NCI-H774 (cell line): Measurements from ENCODE around the gene ZNF185.

Experiments
- DNase-seq: peaks from one replicate; lab custom pipeline; 2025; lab: John Stamatoyannopoulos, UW

The ZNF185 gene

DNA sequence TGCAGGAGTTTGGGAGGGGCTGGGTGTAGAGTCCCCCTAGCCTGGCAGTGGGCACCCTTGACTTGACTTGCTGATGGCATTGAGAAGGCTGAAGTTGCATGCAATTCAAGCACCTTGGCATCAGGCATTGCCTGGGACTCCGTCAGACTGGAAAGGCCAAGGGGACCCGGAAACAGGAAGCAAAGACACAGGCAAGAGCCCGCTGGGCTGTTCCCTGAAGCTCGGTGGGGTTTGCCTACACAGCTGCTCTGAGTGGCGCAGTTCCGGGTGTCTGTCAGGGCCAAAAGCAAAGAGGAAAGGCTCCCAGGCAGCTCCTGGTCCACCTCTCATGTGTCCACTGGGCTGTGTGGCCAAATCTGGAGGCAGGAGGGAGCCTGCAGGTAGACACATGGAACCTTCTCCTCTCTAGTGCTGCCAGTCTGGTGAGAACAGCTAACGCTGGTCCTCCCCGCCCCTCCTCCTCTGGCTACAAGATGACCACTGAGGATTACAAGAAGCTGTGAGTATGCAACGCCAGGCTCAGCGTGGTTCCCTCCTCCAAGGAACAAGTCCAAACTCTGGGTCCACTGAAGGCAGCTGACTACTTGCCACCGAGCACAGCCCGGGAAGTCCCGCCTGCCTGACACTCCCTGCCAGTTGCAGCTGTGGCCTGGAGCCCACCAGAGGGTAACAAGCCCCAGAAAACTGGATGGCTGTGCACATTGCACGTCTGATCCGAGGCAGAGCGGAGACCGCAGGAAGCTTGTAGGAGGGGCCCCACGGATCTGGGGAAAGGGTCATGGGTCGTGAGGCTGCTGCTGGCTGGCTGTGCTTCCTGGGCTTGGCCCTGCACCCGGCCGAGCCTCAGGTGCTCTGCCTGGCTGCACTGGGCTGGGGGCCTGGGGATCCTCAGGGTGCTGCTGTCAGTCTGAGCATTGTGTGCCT, 20.1 kb downstream of the ZNF185 start:
- no peak for DNase-seq

DNA sequence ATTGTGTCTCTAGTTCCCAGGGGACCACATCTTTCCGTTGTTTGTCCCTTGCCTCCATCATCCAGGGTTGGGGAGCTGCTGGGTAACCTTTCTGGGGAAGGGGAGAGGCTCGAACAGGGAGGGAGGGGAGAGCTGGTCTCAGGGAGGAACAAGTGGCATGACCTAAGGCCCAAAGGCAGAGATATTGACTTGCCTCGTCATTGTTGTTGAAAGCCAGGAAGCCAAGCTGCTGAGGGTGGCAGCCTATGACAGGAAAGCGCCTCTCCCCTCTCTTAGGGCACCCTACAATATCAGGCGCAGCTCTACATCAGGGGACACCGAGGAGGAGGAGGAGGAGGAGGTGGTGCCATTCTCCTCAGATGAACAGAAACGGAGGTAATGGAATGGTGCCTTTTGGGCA, 20.8 kb downstream of the ZNF185 start:
- no peak for DNase-seq

DNA sequence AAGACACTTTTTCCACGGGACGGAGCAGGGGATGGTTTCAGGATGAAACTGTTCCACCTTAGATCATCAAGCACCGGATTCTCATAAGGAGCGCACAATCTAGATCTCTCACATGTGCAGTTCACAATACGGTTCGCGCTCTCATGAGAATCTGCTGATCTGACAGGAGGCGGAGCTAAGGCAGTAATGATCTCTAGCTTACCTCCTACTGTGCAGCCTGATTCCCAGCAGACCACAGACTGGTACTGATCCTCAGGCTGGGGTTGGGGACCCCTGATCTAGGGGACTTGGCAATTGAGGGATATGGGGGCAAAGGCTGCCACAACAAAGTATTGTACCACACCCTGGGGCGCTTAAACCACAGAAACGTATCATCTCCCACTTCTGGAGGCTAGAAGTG, 25.7 kb downstream of the ZNF185 start:
- no peak for DNase-seq

DNA sequence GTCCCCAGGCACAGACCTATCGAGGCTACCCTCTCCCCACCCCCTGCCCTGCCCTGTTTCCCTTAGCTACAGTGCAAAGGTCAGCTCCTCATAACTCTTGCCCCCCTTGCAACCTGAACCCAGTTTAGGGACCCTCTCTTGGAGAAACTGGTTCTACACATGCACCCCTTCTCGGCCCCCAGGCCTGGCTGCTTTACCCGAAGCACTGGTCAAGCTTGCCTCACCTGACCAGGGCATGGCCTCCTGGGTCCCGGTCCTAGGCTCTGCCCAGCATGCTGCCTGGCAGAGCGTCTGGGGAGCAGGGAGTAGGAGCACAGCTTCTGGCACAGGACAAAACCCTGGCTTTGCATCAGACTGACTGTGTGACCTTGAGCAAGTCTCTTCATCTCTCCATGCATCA, 28.0 kb downstream of the ZNF185 start:
- no peak for DNase-seq

DNA sequence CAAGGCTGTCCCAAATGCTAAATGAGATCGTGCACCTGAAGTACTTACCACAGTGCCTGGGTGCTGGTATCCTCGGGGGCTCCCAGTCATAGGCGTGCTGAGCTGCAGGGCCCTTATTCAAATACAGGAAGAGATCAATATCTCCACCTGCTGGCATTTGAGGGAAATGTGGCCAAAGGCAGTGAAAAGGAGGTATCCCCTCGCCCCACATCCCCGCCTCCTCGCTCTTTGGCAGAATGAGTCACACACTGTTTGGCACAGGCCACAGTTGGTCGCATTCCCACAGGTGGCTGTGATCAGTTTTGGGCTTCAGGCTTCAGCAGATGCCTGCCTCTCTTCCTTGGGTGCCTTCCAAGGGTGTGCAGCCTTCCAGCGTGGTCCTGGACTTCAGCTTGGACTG, 28.4 kb downstream of the ZNF185 start:
- DNase-seq = peak; percentile 18

DNA sequence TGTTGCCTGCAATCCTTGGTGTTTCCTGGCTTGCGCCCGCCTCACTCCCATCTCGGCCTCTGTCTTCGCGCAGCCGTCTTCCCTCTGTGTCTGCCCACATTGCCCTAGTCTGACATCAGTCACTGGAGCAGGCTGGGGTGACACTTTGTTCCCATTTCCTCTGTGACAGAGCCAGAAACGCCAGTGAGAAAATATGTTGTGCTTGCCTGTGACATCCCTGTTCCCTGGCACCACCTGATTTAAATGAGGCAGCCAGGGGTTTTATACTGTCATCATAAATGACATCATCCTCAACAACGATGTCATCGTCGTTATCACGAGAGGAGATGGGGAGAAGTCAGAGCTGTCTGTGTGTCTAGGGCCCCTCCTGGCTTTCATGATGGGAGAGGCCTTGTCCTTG, 29.1 kb downstream of the ZNF185 start:
- no peak for DNase-seq

DNA sequence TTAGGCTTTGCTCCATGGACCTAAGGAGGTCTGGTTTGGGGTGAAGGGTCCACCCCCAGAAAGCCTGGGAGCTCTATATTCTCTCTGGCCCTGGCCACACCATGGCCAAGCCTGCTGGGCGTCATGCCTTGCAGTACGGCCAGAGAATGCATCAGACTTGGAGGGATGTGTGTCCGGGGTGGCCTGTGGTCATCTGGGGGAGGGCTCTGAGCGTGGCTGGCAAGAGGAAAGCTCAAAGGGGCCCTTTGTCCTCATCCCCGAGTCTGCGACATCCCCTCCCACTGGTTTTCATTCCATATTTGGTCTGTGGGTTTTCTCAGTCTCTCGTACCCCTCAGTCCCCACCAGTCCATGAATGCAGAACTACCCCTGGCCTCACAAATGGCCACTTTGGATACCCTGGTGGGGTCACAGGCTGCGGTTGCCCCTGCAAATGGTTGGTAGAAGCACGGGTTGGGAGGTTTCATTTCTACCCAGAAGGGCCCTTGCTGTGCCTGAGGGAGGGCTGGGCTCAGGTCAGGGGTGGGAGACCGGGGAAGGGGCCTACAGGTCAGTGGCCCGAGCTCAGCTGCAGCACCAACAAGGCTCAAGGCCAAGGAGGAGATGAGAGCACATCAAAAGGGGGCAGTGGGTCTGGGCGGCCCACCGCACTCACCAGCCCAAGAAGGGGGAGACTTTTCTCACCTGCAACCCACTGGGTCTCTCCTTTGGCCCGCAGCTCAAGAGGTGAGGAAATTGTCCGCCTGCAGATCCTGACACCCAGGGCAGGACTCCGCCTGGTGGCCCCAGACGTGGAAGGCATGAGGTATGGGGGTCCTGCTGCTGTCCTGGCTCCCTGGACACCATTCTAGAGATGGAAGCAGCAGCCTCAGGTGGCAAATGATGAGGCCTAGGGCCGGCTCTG, 30.2 kb downstream of the ZNF185 start:
- no peak for DNase-seq

DNA sequence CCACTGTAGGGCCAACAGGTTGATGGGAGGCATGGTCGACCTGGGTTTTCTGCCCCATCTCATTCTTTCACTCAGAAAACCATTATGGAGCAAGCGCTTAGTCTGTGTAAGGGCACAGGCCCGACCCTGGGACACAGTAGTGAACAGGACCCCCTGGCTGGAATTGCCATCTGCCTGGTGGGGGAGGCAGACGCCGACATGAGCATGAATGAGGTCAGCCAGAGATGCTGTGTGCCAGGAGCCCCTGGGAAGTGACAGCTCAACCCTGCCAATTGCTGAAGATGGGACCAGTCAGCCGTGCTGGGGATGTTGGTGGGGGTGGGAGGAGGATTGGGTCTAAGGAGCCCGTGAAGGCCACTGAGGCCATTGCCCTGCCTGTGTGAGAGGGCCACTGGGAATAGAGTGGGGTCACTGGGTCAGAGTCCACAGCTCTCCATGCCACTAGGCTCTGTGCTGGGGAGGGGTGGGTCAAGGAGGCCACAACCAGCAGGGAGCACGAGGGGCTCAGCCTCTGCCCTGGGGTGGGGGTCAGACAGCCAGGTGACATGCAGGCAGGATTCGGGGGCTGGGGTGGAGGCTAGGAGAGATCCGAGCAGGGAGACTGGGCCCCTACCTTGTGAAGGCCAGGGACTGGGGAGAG, 31.0 kb downstream of the ZNF185 start:
- DNase-seq = no peak

DNA sequence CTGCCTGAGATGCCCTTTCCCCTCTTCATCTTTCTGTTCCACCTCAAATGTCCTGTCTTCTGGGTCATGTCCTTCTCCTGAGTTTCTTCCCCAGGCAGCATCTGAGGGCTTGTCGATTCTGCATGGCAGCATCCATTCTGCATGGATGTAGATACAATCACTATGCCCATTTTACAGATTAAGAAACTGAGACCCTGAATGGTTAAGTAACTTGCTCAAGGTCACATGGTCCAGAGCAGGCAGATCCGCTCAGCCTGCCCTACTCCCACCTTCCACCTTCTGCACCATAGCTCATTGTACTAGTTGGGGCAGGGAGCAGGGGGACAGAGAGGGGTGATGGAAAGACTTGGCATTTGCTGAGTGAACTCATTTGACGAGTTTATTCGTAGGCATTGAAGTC, 32.0 kb downstream of the ZNF185 start:
- no peak for DNase-seq

DNA sequence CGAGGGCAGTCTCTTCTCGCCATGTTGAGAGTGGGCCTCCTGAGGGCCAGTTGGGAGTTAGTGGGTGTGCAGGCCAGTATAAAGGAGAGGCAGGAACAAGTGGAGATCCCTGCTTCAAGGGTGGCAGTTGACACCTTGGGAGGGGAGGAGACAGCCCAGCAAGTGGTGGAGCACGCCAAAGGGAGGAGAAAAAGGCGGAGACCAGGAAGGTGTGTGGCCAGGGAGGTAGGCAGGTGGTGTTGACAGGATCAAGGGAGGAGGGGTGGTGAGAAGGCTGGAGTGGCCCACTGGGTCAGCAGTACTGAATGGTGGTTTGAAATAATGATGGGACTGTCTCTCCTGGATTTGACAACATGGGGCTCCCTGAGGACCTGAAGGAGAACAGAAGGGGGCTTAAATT, 32.6 kb downstream of the ZNF185 start:
- no peak for DNase-seq

DNA sequence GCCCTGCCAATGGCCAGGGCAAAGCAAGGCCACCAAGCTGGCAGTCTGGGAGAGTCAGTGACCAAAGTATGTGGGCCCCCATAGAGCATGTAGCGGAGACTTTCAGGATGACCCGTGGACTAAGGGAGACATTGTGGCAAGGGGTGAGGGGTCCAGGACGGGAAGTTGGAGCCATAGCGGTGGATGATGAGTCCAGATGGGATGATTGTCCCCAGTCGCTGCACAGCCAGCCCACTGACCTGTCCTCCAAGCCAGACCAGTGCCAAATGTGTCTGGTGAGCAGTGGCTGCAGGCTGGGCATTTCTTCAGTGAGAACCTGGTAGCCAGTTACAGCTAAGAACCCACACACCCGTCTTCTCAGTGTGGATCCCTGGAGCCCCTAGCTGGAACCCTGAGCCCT, 34.3 kb downstream of the ZNF185 start:
- no peak for DNase-seq

DNA sequence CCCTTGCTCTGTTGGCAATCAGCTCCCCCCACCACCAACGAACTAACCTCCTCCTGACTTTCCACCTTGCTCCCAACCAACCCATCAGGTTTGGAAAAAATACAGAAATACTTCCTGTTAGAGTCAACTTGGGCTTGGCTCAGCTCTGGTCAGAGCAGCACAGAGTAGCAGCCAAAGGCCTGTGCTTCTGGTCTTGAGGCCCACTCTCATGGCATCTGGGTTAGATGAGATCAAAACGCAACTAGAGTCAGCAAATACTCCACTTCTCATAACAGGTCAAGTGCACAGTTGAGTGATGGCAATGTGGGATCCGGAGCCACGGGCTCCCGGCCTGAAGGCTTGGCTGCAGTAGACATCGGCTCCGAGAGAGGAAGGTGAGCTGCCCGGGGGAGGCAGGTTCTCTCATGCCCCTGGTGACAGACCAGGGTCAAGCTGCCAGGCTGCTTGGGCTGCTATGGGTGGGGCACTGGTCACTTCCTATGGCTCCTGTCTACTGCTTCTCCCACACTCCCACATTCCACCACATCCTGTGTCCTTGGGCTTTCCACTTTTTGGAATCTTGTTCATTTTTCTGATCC, 34.8 kb downstream of the ZNF185 start:
- no peak for DNase-seq

DNA sequence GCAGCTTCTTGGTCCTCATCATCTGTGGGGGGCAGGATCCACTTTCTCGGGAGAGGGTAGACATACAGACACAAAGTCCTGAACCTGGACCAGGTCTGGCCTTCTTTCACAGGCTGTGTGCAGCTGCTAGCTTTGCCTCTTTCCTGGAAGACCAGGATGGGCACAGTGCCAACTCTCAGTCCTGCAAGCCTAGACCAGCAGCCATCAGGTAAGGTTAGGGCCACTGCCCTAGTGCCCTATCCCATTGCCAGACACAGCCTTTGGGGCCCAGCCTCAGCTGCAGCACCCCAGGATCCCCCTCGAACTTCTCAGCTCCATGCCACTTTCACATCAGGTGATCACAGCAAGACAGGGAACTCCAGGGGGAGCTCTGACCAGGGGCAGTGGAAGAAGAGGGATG, 38.4 kb downstream of the ZNF185 start:
- no peak for DNase-seq

DNA sequence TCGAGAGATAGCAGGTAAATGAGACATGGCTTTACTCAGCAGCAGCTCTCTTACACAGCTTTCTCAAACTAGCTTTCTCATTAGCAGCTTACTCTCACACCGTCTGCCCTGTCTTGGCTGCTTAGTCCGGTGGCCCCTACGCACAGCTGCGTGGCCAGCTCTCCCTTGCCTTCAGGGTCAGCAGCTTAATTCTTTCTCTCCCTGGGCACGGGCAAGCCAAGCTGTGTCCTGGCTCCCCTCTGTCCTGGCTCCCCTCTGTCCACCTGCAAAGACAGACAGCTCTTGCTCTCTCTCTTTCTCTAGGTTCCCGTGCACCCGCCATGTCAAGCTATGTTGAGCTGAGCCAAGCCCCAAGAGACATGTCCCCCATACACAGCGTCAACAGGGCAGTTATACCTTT, 39.4 kb downstream of the ZNF185 start:
- no peak for DNase-seq

DNA sequence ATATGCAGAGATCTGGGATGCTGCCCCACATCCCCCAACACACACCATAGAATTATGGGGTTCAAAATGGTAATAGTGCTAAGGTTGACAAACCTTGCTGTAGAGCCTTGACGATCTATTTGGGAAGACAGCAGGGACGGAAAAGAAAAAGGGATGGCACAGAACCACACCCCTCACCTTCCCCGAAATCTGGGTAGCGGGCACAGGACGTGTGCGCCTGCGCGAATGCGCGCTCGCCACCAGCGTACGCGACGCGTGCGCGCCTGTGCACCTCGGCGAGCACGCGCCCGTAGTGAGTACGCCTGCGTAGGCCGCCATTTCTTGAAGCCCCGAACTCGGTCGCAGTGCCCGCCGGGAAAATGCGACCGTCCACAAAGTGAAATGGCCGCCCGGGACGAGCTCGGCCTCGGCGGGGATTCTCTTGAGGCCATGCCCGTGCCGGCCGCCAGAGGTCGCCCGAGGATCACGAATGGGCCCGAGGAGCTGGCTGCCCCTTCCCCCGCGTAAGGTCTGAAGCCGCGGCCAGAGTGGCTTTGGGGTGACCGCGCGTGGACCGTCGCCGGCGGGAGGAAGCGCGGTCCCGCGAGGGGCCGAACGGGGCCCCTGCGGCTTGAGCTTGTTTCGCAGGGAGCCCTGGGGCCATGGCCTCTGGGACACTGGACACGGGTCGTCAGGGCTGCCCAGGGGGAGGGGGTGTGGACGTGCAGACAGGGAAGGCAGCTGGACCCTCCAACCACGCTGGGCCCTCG, 43.6 kb downstream of the ZNF185 start:
- peak; percentile 95 for DNase-seq

DNA sequence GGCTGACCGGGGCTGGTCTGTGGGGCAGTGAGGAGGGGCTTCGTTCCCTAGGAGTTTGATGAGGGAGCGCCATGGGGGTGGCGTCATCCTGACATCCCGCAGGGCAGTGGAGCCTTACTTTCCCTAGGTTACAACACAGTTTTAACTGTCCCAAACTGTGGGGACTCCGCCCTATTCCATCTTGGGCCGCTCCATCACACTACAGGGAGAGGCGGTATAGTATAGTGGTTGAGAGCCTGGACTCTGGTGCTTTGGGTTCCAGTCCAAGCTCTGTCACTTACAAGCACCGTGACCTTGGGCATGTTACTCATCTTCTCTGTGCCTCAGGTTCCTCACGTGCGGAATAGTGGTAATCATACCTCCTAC, 44.2 kb downstream of the ZNF185 start:
- no peak for DNase-seq

DNA sequence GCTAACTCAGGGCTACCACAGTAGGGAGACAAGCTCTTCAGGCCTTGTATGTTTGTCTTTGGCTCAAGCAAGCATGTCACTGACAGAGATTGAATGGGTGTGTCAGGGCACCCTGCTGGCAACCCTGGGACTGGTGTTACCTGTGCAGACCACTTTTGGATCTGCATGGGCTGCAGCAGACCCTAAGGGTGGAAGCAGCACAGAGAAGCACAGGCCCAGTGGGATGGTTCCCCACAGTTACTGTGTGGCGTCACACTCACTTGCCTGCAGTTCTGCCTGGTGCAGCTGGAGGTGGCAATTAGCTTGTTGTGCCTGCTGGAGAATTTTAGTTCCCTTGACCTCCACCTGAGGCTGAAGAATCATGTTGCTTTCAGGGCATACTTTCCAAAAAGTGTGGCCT, 46.0 kb downstream of the ZNF185 start:
- DNase-seq = no peak

DNA sequence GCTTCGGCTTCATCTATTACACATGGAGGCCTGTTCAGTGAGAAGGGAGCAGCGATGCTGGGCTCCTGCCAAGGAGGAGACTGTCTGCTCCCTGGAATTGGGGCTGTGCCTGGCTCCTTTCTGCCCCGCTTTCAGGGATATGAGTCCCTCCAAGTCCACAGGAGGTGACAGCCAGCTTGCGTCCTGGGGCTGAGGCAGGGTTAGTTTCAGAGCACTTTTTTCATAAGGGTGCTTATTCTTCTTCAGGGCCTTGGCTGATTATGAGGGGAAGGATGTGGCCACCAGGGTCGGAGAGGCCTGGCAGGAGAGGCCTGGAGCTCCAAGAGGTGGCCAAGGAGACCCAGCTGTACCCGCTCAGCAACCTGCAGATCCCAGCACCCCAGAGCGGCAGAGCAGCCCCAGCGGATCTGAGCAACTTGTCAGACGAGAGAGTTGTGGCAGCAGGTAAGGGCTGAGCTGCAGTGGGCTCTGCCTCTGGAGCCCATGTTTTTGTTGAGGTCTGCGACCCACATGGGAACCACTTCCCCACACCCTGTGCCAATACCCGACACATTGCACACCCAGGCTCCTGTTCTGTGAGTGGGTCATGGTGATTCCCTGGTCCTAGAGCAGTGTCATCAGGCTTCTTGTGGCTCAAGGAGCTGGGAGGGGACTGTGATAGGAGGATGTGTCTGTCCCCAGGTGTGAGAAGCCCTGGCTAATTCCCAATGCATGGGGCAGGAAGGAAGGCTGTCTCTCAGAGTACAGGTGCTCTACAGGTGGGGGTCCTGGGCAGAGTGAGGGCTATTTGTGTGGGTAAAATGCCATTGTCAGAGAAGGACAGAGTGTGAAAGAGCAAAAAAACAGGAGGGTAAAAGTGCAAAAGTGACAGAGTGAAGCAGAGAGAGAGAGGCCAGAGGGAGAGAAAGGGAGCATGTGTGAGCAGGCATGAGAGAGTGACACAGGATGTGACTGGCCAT, 47.4 kb downstream of the ZNF185 start:
- DNase-seq = no peak

DNA sequence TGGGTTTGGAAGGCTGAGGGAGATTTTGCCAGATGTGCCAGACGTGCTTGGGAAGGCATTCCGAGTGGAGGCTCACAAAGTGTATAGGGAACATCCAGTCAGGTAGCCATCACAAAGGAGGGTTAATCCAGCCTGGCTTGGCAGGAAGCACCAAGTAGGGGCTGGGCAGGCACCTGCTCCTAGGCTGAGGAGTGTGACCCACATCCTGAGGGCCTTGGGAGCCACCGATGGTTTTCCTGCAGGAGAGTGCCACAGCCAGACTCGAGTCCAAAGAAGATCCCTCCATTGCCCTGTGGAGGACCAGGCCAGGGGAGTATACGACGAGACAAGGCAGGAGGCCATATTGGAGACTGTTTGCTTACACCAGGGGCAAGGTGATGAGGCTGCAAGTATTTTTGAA, 48.8 kb downstream of the ZNF185 start:
- no peak for DNase-seq
